Type B pancreatic cell (in vitro differentiated cells): Measurements from ENCODE around the gene TRANK1. TPM values are rescaled to one million over a fixed set of nuclear protein-coding genes. Genes with fewer than 3 reads are reported as not detected.

Experiments used
- DNase-seq: peaks from one replicate; pipeline ENCODE4 v3.0.0; 2021; ENCODE audit warnings: mixed read lengths; ENCODE audit not compliant: unreplicated experiment; ENCODE audit errors: extremely low spot score
- H3K27ac Mint-ChIP-seq: 2 replicates; pipeline ENCODE4 v1.8.0; 2021; ENCODE audit warnings: mild to moderate bottlenecking, mixed read lengths
- H3K27me3 Mint-ChIP-seq: 2 replicates; pipeline ENCODE4 v1.8.0; 2021; ENCODE audit warnings: mixed read lengths
- H3K36me3 Mint-ChIP-seq: 2 replicates; pipeline ENCODE4 v1.8.0; 2021; ENCODE audit warnings: mixed read lengths
- H3K4me1 Mint-ChIP-seq: one replicate; pipeline ENCODE4 v1.8.0; 2021; ENCODE audit warnings: mixed read lengths; ENCODE audit not compliant: unreplicated experiment
- H3K4me3 Mint-ChIP-seq: 2 replicates; pipeline ENCODE4 v1.8.0; 2021; ENCODE audit warnings: mild to moderate bottlenecking, mixed read lengths
- H3K9me3 Mint-ChIP-seq: 2 replicates; pipeline ENCODE4 v1.8.0; 2021; ENCODE audit warnings: mixed read lengths
- total RNA-seq: library from RNA; stranded (reverse); gene quantifications from 2 replicates; pipeline ENCODE4 v1.2.1, GENCODE V29; 2021; ENCODE audit warnings: low replicate concordance
- TF ChIP-seq, protein P1 (sequence below): fragments of 200-600 bp; sonication (generic); conservative IDR thresholded peaks from 2 replicates; pipeline ENCODE4 v1.5.0; 2021; ENCODE audit warnings: antibody characterized with exemption, mild to moderate bottlenecking

Gene TRANK1
- total RNA-seq, 1 donor from 2014 or later = 18.0 TPM

DNA sequence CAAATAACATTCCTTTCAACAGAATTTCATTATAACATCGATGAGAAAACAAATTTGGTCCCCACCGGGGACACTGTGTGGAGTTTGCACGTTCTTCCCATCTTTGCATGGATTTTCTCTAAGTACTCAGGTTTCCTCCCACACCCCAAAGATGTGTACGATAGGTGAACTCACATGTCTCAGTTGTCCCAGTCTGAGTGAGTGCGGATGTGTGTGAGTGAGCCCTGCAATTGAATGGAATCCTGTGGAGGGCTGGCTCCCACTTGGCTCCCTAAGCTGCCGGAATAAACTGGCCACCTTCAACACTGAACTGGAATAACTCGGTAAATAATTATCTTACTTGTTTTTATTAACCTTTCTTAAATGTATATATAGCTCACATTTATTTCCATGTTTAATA lies 77.0 kb downstream of the TRANK1 start:
- Mint-ChIP-seq H3K36me3 (no peaks in the 10 kb centered on the region), H3K9me3 (no peaks in the 10 kb centered on the region), H3K4me3 (no peak overlapping the region), H3K27me3 (no peaks in the 10 kb centered on the region), H3K27ac (no peak overlapping the region), H3K4me1 (no peaks in the 10 kb centered on the region)
- TF ChIP-seq, protein P1, sequence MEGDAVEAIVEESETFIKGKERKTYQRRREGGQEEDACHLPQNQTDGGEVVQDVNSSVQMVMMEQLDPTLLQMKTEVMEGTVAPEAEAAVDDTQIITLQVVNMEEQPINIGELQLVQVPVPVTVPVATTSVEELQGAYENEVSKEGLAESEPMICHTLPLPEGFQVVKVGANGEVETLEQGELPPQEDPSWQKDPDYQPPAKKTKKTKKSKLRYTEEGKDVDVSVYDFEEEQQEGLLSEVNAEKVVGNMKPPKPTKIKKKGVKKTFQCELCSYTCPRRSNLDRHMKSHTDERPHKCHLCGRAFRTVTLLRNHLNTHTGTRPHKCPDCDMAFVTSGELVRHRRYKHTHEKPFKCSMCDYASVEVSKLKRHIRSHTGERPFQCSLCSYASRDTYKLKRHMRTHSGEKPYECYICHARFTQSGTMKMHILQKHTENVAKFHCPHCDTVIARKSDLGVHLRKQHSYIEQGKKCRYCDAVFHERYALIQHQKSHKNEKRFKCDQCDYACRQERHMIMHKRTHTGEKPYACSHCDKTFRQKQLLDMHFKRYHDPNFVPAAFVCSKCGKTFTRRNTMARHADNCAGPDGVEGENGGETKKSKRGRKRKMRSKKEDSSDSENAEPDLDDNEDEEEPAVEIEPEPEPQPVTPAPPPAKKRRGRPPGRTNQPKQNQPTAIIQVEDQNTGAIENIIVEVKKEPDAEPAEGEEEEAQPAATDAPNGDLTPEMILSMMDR = no peak
- DNase-seq = no peak

DNA sequence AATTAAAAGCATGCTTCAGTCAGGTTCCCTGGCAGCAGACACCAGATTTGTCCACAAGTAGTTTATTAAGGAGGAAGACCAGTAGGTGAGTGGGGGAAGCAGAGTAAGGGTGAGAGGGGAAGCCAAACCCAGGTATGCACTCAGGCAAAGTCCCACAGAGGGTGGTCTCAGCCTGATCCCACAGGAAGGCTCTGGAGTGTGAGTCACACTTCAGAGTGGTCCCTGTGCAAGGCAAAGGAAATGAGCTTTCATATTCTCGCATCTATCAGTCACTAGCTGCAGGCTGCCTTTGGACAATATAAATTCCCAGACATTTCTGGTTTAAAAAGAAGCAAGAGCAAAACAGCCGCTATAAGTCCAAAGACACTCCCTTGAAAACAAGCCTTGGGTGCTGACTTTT lies 78.5 kb downstream of the TRANK1 start:
- no peaks in the 10 kb centered on the region for H3K36me3 Mint-ChIP-seq
- no peak for DNase-seq
- H3K27ac Mint-ChIP-seq = no peak overlapping the region
- TF ChIP-seq, protein P1 = no peak
- H3K4me3 Mint-ChIP-seq = no peak overlapping the region
- H3K4me1 Mint-ChIP-seq = no peaks in the 10 kb centered on the region
- H3K27me3 Mint-ChIP-seq = no peaks in the 10 kb centered on the region
- H3K9me3 Mint-ChIP-seq = no peaks in the 10 kb centered on the region

DNA sequence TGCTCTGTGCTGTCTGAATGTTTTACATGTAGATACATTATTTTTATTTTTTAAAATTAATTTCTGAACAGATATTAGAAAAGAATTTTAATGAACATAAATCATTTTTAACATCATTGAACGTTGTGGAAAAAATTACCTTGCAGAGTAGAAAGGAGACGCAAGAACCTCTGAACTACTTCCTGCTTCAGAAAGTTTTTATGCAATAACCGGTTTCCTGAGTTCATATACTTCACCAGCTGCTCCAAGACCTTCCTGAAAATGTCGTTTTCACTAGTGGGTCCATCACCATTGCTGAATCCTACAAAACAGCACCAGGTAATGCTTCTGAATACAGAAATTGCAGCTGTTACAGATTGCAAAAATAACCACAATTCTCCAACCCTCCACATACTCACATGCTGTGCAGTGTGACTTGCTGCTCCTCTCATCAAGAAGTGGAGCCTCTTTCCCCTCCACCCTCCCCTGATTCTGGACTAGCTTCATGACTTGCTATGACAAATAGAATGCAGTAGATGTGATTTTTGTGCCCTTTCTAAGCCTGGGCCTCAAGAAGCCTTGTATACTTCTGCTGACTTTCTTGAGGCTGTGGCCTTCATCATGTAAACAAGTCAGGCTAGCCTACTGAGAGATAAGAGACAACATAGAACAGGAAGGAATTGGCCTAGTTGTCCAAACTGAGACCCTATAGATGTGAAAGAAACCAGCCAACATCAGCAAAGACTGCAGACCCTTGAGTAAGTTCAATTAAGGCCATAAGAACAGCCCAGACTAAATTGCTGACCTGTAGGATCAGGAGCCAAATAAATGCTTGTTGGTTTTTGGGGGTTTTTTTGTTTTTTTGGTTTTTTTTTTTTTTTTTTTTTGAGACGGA lies 80.4 kb downstream of the TRANK1 start:
- Mint-ChIP-seq H3K4me3 (no peak overlapping the region), H3K27me3 (no peaks in the 10 kb centered on the region), H3K27ac (no peak overlapping the region), H3K36me3 (peaks cover 2% of the 10 kb centered on the region), H3K4me1 (no peaks in the 10 kb centered on the region), H3K9me3 (no peaks in the 10 kb centered on the region)
- DNase-seq = no peak
- TF ChIP-seq, protein P1 = no peak

DNA sequence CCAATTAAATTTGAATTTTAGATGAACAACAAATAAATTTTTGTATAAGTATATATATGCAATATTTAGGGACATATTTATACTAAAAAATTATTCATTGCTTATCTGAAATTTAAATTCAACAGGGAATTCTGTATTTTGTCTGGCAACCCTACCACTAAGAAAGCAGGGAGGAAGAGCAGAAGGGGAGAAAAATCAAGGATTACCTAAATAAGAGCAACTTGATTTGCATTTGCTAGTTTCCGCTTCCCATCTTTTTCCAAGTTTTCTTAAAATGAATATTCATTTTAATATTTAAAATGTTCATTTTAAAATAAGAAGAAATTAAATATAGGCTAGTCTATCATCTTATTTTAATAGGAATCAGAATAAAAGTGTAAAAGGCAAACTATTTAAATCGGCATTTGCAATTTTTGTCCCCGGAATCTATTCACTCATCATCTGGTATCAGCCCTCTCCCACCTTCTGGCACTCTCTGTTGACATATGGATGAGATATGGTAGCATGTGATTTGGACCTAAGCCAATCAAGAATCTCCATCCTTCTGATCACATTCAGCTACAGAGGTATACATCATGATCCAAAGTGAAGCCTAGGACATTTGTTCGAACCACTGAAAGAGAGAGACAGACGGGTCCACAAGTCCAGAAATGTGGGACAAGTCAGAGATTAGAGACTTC lies 82.6 kb downstream of the TRANK1 start:
- DNase-seq = no peak
- Mint-ChIP-seq H3K36me3 (peaks cover 4% of the 10 kb centered on the region), H3K4me1 (no peaks in the 10 kb centered on the region), H3K27ac (no peak overlapping the region), H3K9me3 (no peaks in the 10 kb centered on the region), H3K4me3 (no peak overlapping the region), H3K27me3 (no peaks in the 10 kb centered on the region)
- TF ChIP-seq, protein P1 = no peak

DNA sequence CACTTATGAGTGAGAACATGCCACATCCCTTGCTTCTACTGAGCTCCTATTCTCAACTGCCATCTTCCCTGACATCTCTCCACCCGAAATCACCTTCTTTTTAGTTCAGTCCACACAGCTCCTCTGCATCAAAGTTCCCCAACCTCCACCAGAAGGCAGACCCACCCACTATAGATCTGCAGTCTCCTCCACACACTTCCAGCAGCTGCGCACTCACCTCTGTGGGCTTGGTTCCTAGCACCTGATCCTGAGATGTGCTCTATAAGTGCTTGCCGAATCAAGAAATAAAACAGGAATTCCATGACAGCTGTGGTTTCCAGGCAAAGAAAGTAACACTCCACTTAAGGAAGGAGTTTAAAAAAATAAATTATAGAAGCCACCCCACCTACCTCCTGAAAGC lies 85.4 kb downstream of the TRANK1 start:
- Mint-ChIP-seq H3K4me3 (no peak overlapping the region), H3K27ac (no peak overlapping the region), H3K36me3 (peaks cover 4% of the 10 kb centered on the region), H3K27me3 (no peaks in the 10 kb centered on the region), H3K9me3 (no peaks in the 10 kb centered on the region), H3K4me1 (no peaks in the 10 kb centered on the region)
- TF ChIP-seq, protein P1 = no peak
- no peak for DNase-seq
